ENCODE measurements around the gene CDK14. TPM values are rescaled to one million over a fixed set of nuclear protein-coding genes. Genes with fewer than 3 reads are reported as not detected.

CDK14 gene
- total RNA-seq, 1 donor from 2014 or later: 64.6 TPM

GRCh38 chr7:90654718-90655427 lies 58.8 kb downstream of the CDK14 start:
- H3K4me1 Mint-ChIP-seq: peaks cover 2% of the 10 kb centered on the region
- peaks cover 16% of the 10 kb centered on the region for H3K36me3 Mint-ChIP-seq
- DNase-seq (ENCODE audit: low spot score in 2 of 2, unreplicated experiment in 2 of 2): no peak
- TF ChIP-seq CTCF (IDR thresholded peaks at IDR 0.05; ENCODE audit: unreplicated experiment): no peak
- no peak overlapping the region for H3K27ac Mint-ChIP-seq
- no peak overlapping the region for H3K4me3 Mint-ChIP-seq
- no peaks in the 10 kb centered on the region for H3K27me3 Mint-ChIP-seq (ENCODE audit: low read depth)
- H3K9me3 Mint-ChIP-seq: peaks cover 21% of the 10 kb centered on the region

GRCh38 chr7:90655566-90655965 lies 59.4 kb downstream of the CDK14 start:
- Mint-ChIP-seq H3K36me3 (peaks cover 13% of the 10 kb centered on the region), H3K27ac (no peak overlapping the region), H3K4me3 (no peak overlapping the region), H3K9me3 (peaks cover 21% of the 10 kb centered on the region), H3K27me3 (ENCODE audit: low read depth) (no peaks in the 10 kb centered on the region), H3K4me1 (peaks cover 2% of the 10 kb centered on the region)
- no peak for TF ChIP-seq CTCF (IDR thresholded peaks at IDR 0.05; ENCODE audit: unreplicated experiment)
- DNase-seq (ENCODE audit: low spot score in 2 of 2, unreplicated experiment in 2 of 2): no peak

GRCh38 chr7:90657481-90657880 lies 61.4 kb downstream of the CDK14 start:
- Mint-ChIP-seq H3K4me3 (no peak overlapping the region), H3K27ac (no peak overlapping the region), H3K27me3 (ENCODE audit: low read depth) (no peaks in the 10 kb centered on the region), H3K9me3 (peaks cover 17% of the 10 kb centered on the region), H3K36me3 (peaks cover 9% of the 10 kb centered on the region), H3K4me1 (peaks cover 7% of the 10 kb centered on the region)
- DNase-seq (ENCODE audit: low spot score in 2 of 2, unreplicated experiment in 2 of 2): no peak
- TF ChIP-seq CTCF (IDR thresholded peaks at IDR 0.05; ENCODE audit: unreplicated experiment): no peak

GRCh38 chr7:90660100-90660499 lies 64.0 kb downstream of the CDK14 start:
- DNase-seq (ENCODE audit: low spot score in 2 of 2, unreplicated experiment in 2 of 2): no peak
- Mint-ChIP-seq H3K4me3 (no peak overlapping the region), H3K4me1 (peaks cover 7% of the 10 kb centered on the region), H3K27me3 (ENCODE audit: low read depth) (no peaks in the 10 kb centered on the region), H3K9me3 (peaks cover 9% of the 10 kb centered on the region), H3K27ac (no peak overlapping the region), H3K36me3 (peaks cover 4% of the 10 kb centered on the region)
- no peak for TF ChIP-seq CTCF (IDR thresholded peaks at IDR 0.05; ENCODE audit: unreplicated experiment)

GRCh38 chr7:90660819-90661218 lies 64.7 kb downstream of the CDK14 start:
- Mint-ChIP-seq H3K36me3 (peaks cover 3% of the 10 kb centered on the region), H3K9me3 (peaks cover 7% of the 10 kb centered on the region), H3K27ac (no peak overlapping the region), H3K4me3 (no peak overlapping the region), H3K4me1 (peaks cover 7% of the 10 kb centered on the region), H3K27me3 (ENCODE audit: low read depth) (no peaks in the 10 kb centered on the region)
- no peak for DNase-seq (ENCODE audit: low spot score in 2 of 2, unreplicated experiment in 2 of 2)
- TF ChIP-seq CTCF (IDR thresholded peaks at IDR 0.05; ENCODE audit: unreplicated experiment): no peak
